HG03103 (cell line): ENCODE results near the gene PRAMEF20.
"Not testable (repeated sequence)": the region's sequence is repeated elsewhere in the genome, so short reads cannot be mapped to it uniquely, and the experiment has no call there.

Experiments
- ATAC-seq: cut with Tn5 transposase; IDR thresholded peaks from one replicate; pipeline ENCODE4 v1.9.1; 2021; ENCODE audit warnings: low read depth; ENCODE audit not compliant: unreplicated experiment

Gene PRAMEF20

GRCh38 chr1:13410150-13410549 lies at the start of gene PRAMEF20:
PRAMEF20 (plus strand) TSS chr1:13410450; CDS start chr1:13416355, 5,905 bp downstream.
- not testable (repeated sequence) for ATAC-seq

GRCh38 chr1:13362364-13362763 lies 47.9 kb upstream of the PRAMEF20 start:
- ATAC-seq = not testable (repeated sequence)

- not testable (repeated sequence) for ATAC-seq
Observed at GRCh38 chr1:13364928-13365327, 45.3 kb upstream of the PRAMEF20 start.

GRCh38 chr1:13366536-13366935 lies 43.7 kb upstream of the PRAMEF20 start:
- ATAC-seq = not testable (repeated sequence)

GRCh38 chr1:13368544-13368943 lies 41.7 kb upstream of the PRAMEF20 start:
- ATAC-seq = not testable (repeated sequence)

DNA sequence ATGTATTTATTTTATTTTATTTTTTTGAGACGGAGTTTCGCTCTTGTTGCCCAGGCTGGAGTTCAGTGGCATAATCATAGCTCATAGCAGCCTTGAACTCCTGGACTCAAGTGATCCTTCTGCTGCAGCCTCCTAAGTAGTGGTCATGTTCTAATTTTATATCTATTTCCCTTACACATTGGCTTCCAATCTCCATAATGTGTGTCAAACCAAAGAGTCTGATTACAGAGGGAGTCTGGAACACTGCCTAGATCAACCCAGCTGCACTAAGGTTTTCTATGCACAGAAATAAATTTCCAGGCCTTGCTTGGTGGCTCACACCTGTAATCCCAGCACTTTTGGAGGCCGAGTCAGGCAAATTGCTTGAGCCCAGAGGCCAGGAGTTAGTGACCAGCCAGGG lies 31.3 kb upstream of the PRAMEF20 start:
- not testable (repeated sequence) for ATAC-seq

- ATAC-seq = not testable (repeated sequence)
Observed at GRCh38 chr1:13380380-13380779, 29.9 kb upstream of the PRAMEF20 start.

DNA sequence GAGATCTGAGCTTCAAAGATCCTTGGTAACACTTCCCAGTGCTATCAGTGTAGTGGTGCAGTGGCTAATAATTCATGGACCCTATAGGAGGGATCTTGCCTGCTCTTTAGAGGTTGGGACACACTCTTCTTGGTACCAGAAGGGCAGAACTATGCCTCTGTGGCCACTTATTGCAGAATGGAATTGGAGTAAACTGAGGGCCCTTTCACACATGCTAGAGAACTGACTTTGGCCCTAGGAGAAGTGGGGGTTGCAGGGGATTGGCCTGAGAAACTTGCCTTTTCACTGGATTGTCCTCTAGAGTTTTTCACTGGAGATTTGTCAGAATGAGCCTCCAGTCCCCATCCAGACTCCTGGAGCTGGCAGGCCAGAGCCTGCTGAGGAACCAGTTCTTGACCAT lies 20.9 kb upstream of the PRAMEF20 start, which contains the start of gene PRAMEF17:
PRAMEF17 (plus strand) TSS at position 301 of the 400 bp plus-strand sequence; CDS start at position 327, 26 bp downstream.
- ATAC-seq = not testable (repeated sequence)

DNA sequence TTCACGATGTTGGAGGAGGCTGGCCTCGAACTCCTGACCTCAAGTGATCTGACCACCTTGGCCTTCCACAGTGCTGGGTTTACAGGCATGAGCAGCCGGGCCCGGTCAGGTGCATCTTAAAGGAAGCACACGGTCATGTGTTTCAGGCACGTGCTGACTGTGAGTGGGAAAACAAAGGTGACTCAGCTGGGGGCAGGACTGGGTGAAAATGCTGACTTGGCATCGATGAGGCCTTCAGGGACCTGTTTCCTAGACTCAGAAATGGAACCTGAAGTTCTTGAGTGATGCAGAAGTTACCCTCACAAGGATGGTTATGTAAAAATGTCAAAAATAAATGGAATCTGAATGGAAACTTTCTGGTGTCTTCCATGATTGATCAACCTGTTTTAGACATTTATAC lies 17.2 kb upstream of the PRAMEF20 start:
- not testable (repeated sequence) for ATAC-seq

DNA sequence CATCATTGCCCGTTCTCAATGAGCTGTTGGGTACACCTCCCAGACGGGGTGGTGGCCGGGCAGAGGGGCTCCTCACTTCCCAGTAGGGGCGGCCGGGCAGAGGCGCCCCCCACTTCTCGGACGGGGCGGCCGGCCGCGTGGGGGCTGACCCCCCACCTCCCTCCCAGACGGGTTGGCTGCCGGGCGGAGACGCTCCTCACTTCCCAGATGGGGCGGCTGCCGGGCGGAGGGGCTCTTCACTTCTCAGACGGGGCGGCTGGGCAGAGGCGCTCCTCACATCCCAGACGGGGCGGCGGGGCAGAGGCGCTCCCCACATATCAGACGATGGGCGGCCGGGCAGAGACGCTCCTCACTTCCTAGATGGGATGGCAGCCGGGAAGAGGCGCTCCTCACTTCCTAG lies 15.5 kb upstream of the PRAMEF20 start:
- ATAC-seq = not testable (repeated sequence)

- ATAC-seq = not testable (repeated sequence)
Observed at GRCh38 chr1:13395311-13395710, 14.9 kb upstream of the PRAMEF20 start.

DNA sequence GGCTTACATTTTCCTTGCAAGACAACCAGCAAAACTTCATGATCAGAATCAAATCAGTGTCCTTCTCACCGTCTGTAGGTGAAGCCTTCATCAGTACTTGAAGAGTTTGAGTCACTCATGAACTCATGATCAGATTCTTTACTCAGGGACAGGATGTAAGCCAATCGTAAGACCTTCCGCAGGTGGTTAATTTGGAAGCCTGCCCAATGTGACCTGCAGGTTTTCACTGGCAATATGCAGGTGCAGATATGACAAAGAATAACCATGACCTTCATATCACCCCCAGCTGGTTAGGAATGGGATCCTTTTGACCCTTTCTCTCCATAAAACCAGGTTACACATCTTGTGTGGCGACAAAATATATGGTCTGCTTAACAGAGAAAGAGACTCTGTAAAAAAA lies 2.4 kb upstream of the PRAMEF20 start:
- no peak for ATAC-seq

DNA sequence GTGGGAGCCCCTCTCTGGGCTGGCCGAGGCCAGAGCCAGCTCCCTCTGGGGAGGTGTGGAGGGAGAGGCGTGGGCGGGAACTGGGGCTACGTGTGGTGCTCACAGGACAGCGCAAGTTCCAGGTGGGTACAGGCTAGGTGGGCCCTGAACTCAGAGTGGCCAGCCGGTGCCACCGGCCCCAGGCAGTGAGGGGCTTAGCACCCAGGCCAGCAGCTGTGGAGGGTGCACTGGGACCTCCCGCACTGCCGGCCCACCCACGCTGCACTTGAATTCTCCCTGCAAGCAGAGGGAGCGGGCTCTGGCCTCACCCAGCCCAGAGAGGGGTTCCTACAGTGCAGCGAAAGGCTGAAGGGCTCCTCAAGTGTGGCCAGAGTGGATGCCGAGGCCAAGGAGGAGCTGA lies 20.2 kb downstream of the PRAMEF20 start:
- no peak for ATAC-seq

DNA sequence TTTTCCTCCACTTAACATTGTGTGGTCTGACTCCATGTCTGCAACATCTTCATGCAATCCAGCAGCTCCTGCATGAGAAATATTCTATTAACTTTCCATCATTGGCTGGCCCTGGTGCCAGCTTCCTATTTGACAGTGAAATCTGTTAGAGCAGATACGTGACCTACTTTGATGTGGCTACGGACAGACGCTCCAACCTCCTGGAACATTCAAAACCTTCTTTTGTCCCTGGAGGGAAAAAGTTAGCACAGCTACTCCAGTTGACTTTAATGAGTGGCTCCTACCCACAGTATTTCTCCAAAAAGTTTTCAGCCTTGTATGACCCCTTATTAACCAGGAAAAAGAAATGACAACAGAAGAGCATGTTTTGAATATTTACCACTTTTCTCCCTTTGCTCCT lies 22.0 kb downstream of the PRAMEF20 start:
- no peak for ATAC-seq

DNA sequence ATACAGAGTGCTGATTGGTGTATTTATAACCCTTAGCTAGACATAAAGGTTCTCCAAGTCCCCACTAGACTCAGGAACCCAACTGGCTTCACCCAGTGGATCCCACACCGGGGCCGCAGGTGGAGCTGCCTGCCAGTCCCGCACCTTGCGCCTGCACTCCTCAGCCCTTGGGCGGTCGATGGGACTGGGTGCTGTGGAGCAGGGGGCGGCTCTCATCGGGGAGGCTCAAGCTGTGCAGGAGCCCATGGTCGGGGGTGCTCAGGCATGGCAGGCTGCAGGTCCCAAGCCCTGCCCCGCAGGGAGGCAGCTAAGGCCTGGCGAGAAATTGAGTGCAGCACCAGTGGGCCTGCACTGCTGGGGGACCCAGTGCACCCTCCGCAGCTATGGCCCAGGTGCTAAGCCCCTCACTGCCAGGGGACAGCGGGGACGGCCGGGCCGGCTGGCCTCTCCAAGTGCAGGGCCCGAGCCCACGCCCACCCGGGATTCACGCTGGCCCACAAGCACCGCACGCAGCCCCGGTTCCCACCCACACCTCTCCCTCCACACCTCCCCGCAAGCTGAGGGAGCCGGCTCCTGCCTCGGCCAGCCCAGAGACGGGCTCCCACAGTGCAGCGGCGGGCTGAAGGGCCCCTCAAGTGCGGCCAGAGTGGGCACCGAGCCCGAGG lies 23.6 kb downstream of the PRAMEF20 start:
- ATAC-seq = not testable (repeated sequence)

DNA sequence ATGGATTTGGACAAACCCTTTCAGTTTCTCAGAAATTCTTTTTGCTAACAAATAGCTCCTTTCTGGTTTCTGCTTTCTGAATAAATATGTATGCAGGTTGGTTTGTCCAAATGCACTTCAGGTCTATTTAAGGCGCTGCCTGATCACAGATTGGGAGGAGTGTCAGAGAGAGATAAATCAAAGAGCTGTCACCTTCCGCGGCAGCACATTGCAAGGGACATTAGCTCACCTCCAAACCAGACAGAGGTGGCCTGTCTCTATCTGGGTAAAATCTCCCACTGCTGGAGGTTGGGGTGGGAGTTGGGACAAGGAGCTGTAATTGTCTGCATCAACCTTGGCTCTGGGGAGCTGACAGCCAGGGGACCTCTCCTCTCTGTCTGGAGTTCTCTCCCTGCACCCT lies 25.2 kb downstream of the PRAMEF20 start:
- ATAC-seq = no peak

- ATAC-seq = not testable (repeated sequence)
Observed at GRCh38 chr1:13439104-13439783, 29.0 kb downstream of the PRAMEF20 start.

- ATAC-seq = no peak
Observed at GRCh38 chr1:13443335-13443979, 33.2 kb downstream of the PRAMEF20 start.

- ATAC-seq = no peak
Observed at GRCh38 chr1:13450204-13450603, 40.0 kb downstream of the PRAMEF20 start.

- ATAC-seq = no peak
Observed at GRCh38 chr1:13451399-13451965, 41.2 kb downstream of the PRAMEF20 start.

DNA sequence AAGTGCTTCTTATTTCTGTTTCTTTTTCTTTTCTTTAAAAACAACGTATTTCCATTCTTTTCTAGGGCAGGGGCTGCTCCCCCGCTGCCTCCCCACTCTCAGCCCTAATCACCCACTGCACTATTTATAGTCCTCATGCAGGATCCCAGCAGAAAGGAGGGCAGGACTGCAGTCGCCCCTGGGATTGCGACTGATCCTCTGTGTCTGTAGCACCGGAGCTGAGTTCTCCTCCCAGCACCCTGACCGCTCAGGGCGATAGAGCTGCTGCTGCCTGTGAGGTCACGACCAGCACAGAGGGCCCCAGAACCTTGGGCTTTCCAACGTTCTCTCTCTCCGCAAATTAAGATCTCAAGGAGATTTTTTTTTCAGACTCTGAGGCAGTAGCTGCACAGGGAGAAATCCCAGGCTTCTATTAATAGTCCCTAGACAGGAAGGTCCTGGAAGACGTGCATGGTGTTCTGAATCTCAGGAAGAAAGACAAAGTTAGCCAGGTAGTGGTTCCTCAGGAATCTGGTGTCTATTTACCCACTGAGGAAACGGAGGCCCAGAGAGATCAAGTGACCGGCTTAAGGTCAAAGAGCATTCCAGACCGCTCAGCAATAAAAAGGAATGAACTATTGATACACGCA lies 46.8 kb downstream of the PRAMEF20 start:
- no peak for ATAC-seq
